Measurements from ENCODE around the gene MYO15A. TPM values are rescaled to one million over a fixed set of nuclear protein-coding genes. Genes with fewer than 3 reads are reported as not detected.

Gene MYO15A, protein sequence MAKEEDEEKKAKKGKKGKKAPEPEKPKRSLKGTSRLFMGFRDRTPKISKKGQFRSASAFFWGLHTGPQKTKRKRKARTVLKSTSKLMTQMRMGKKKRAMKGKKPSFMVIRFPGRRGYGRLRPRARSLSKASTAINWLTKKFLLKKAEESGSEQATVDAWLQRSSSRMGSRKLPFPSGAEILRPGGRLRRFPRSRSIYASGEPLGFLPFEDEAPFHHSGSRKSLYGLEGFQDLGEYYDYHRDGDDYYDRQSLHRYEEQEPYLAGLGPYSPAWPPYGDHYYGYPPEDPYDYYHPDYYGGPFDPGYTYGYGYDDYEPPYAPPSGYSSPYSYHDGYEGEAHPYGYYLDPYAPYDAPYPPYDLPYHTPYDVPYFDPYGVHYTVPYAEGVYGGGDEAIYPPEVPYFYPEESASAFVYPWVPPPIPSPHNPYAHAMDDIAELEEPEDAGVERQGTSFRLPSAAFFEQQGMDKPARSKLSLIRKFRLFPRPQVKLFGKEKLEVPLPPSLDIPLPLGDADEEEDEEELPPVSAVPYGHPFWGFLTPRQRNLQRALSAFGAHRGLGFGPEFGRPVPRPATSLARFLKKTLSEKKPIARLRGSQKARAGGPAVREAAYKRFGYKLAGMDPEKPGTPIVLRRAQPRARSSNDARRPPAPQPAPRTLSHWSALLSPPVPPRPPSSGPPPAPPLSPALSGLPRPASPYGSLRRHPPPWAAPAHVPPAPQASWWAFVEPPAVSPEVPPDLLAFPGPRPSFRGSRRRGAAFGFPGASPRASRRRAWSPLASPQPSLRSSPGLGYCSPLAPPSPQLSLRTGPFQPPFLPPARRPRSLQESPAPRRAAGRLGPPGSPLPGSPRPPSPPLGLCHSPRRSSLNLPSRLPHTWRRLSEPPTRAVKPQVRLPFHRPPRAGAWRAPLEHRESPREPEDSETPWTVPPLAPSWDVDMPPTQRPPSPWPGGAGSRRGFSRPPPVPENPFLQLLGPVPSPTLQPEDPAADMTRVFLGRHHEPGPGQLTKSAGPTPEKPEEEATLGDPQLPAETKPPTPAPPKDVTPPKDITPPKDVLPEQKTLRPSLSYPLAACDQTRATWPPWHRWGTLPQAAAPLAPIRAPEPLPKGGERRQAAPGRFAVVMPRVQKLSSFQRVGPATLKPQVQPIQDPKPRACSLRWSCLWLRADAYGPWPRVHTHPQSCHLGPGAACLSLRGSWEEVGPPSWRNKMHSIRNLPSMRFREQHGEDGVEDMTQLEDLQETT (N-terminal part only)
- total RNA-seq (2012; rRNA removed) (0.18 and 0.56 TPM in 2 replicates), polyA plus RNA-seq (2012; rRNA removed) (0.49 and 1.1 TPM in 2 replicates), Bru-seq, nascent RNA (percentile 21 among the genes with signal in this experiment), BruChase-seq, experiment 1, labeled RNA remaining after a 6-hour chase (percentile 28 among the genes with signal in this experiment), BruChase-seq, experiment 2, labeled RNA remaining after a 2-hour chase (percentile 24 among the genes with signal in this experiment)
- polyA plus RNA-seq (2012; cell fraction: cytosol; rRNA removed) = 0.02 and 0.90 TPM in 2 replicates
- polyA plus RNA-seq (2012; cell fraction: nucleus; rRNA removed; ENCODE audit: low replicate concordance) = 6.4 and 7.3 TPM in 2 replicates
- long read RNA-seq, partial matches to known transcripts = 0 of 1 reads
- long read RNA-seq, other reads (novel, unspliced or antisense) = 1 of 1 reads

DNA sequence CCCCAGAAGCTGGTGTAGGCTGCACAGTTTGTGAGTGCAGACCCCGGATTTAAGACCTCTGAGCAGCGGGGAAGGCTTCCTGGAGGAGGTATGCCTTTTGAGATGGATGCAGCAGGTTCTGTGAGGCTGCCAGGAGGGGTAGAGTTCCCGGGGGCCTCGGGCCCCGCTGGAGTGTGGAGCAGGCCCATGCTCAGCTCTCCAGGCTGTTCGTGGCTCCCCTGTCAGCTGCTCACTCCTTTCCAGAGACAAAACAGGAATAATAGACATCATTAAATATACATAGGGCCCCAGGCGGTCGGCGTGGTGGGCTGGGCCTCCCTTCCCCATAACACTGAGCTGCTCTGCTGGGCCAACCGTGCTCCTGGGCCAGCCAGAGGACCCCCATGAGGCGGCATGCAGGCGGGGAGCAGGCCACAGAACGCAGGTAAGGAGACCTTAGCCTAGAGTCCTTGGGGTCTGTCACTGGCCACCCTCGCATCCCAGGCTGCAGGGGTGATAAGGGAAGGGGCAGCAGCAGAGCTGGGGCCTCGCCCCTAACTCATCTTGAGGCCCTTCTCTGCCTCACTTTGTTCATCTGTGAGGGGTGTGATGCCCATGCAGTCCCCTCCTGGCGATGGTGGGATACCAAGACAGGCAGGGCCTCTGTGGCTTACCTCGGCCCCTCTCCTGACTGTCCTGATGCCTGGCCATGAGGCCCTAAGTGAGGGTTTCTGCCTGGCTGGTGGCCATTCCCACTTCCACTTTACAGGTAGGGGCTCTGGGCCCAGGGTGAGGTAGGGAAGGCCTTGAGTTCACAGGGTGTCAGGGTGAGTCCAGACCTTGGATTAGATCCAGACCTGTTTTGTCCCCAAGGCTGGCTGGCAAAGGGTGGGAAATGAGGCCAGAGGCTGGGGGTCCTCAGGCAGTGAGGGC is at the start of gene MYO15A:
Gene MYO15A, plus strand, starts transcription at position 356 of the 912 bp plus-strand sequence. CDS start 10,045 bp downstream, outside the sequence.
- H3K27me3 ChIP-seq (ENCODE audit: control insufficient read depth, insufficient read depth, low read length) = no peaks in the 10 kb centered on the region
- 92% methylated on average over 4 of the region's 17 CpGs; no CpG with 5 or more reads in 1 of the 2 experiments for WGBS, 2 experiments (ENCODE audit: extremely low coverage in 2 of 2, insufficient read length in 1 of 2)
- BruUV-seq (replicated peaks) = no TSS peak

More for the DNA sequence above, at the start of gene MYO15A:
- H3K14ac ChIP-seq (replicated peaks; ENCODE audit: low read depth, low read length) = no peak within 1 kb of the TSS
- H3K4me3 ChIP-seq (ENCODE audit: insufficient read depth, low read depth, low read length) = no peak within 1 kb of the TSS
- POLR2A ChIA-PET (ENCODE audit: unreplicated experiment) = no interaction called here
- intact Hi-C loops (cut with micrococcal nuclease) = no loop called here
- H3K4me2 ChIP-seq (ENCODE audit: low read depth, low read length) = no peak within 1 kb of the TSS
- no peak within 1 kb of the TSS for H2AK5ac ChIP-seq (ENCODE audit: low read depth, low read length)
- no peak within 1 kb of the TSS for H3K56ac ChIP-seq (ENCODE audit: extremely low read depth, insufficient read depth, low read length)
- H3K27ac ChIP-seq (ENCODE audit: insufficient read depth, low read length) = no peak within 1 kb of the TSS
- peak within 1 kb of the TSS; percentile 59 for H2AK9ac ChIP-seq (replicated peaks; ENCODE audit: low read depth, low read length, poor library complexity)
- no peak within 1 kb of the TSS for H2BK15ac ChIP-seq (ENCODE audit: low read depth, low read length)
- H3K9me3 ChIP-seq (ENCODE audit: control insufficient read depth, insufficient read depth, low read length) = no peaks in the 10 kb centered on the region
- ATAC-seq (ENCODE audit: low read depth) (no peak), DNase-seq (no peak)
- no peak within 1 kb of the TSS for H3K9ac ChIP-seq (ENCODE audit: low read depth, low read length)
- H4K8ac ChIP-seq (ENCODE audit: low read depth in 2 of 2, low read length in 2 of 2) = no peak within 1 kb of the TSS
- peak within 1 kb of the TSS; percentile 3 for H2AFZ ChIP-seq (replicated peaks; ENCODE audit: low read length, poor library complexity)
- no peak within 1 kb of the TSS for H3K18ac ChIP-seq (ENCODE audit: low read depth, low read length)
- no peaks in the 10 kb centered on the region for H3K4me1 ChIP-seq (ENCODE audit: control insufficient read depth, insufficient read depth, low read length)
- CTCF ChIA-PET = no interaction called here
- no peak within 1 kb of the TSS for H2BK120ac ChIP-seq (ENCODE audit: low read depth, low read length)
- H3K4ac ChIP-seq (ENCODE audit: low read depth, low read length) = no peak within 1 kb of the TSS
- no peak for TF ChIP-seq SMC3 (IDR thresholded peaks at IDR 0.05; ENCODE audit: low read depth, low read length)
- no peak within 1 kb of the TSS for H4K91ac ChIP-seq (ENCODE audit: insufficient read depth, low read depth, low read length)
- no peak within 1 kb of the TSS for H2BK20ac ChIP-seq (ENCODE audit: low read depth, low read length)
- H3K36me3 ChIP-seq (ENCODE audit: control insufficient read depth, insufficient read depth, low read length) = peaks cover 27% of the 10 kb centered on the region
- no peak within 1 kb of the TSS for H2BK5ac ChIP-seq (ENCODE audit: low read depth, low read length, poor library complexity, severe bottlenecking)
- no peaks in the 10 kb centered on the region for H4K20me1 ChIP-seq (ENCODE audit: insufficient read depth, low read length)
- H3K79me1 ChIP-seq (ENCODE audit: low read depth in 1 of 2, low read length in 2 of 2) = no peaks in the 10 kb centered on the region
- H3K9me1 ChIP-seq (ENCODE audit: insufficient read depth, low read length) = peaks cover 6% of the 10 kb centered on the region
- H3K23ac ChIP-seq (ENCODE audit: low read depth, low read length) = no peak within 1 kb of the TSS
- in situ Hi-C loops (cut with MboI; ENCODE audit: low sequenced_read_pairs) = no loop called here
- dilution Hi-C loops (cut with HindIII; ENCODE audit: low sequenced_read_pairs, unreplicated experiment) = no loop called here
- H4K5ac ChIP-seq (ENCODE audit: low read depth, low read length) = no peak within 1 kb of the TSS
